Fibroblast of lung (primary cell): Measurements from ENCODE around the gene ME2. TPM values are rescaled to one million over a fixed set of nuclear protein-coding genes. Genes with fewer than 3 reads are reported as not detected.

ENCODE experiments used
- DNase-seq, 2 donors: peaks; one replicate each; pipeline versions ENCODE4 v3.0.0 to v3.0.0-alpha.2; 2010; ENCODE audit warnings: low read depth in 2 of 2
- H2AFZ ChIP-seq: 2 replicates; pipeline ENCODE4 v1.5.1; 2012; ENCODE audit warnings: low read length, control low read depth, inconsistent platforms
- H3K27ac ChIP-seq: 2 replicates; pipeline ENCODE4 v1.5.1; 2011; ENCODE audit warnings: low read length, control low read depth; ENCODE audit not compliant: insufficient read depth
- H3K27me3 ChIP-seq: 2 replicates; pipeline ENCODE4 v1.5.1; 2011; ENCODE audit warnings: mild to moderate bottlenecking, low read length; ENCODE audit not compliant: control insufficient read depth, insufficient read depth
- H3K36me3 ChIP-seq: 2 replicates; pipeline ENCODE4 v1.5.1; 2011; ENCODE audit warnings: low read length; ENCODE audit not compliant: control insufficient read depth, insufficient read depth
- H3K4me1 ChIP-seq: 2 replicates; pipeline ENCODE4 v1.5.1; 2011; ENCODE audit warnings: low read length; ENCODE audit not compliant: control insufficient read depth, insufficient read depth; ENCODE audit errors: extremely low read depth
- H3K4me2 ChIP-seq: 2 replicates; pipeline ENCODE4 v1.5.1; 2011; ENCODE audit warnings: low read length, control low read depth; ENCODE audit not compliant: insufficient read depth; ENCODE audit errors: extremely low read depth
- H3K4me3 ChIP-seq, 4 experiments: fragments of 200-600 bp in 1 of 4; sonication (generic) in 1 of 4; replicated peaks in 1 of 4; 2 replicates each; pipeline ENCODE4 v1.5.1; 2011 to 2016; ENCODE audit warnings: low read length in 4 of 4, low read depth in 3 of 4, mild to moderate bottlenecking in 3 of 4, control low read depth in 2 of 4, inconsistent platforms in 1 of 4, mixed read lengths in 1 of 4; ENCODE audit not compliant: insufficient read depth in 1 of 4; ENCODE audit errors: control extremely low read depth in 1 of 4
- H3K79me2 ChIP-seq: 2 replicates; pipeline ENCODE4 v1.5.1; 2012; ENCODE audit warnings: mild to moderate bottlenecking, low read length, inconsistent platforms; ENCODE audit not compliant: control insufficient read depth, insufficient read depth
- H3K9ac ChIP-seq: 2 replicates; pipeline ENCODE4 v1.5.1; 2011; ENCODE audit warnings: mild to moderate bottlenecking, low read length, control low read depth; ENCODE audit not compliant: insufficient read depth
- H3K9me3 ChIP-seq: 2 replicates; pipeline ENCODE4 v1.5.1; 2012; ENCODE audit warnings: low read depth, low read length; ENCODE audit not compliant: control insufficient read depth, insufficient read depth
- H4K20me1 ChIP-seq: 2 replicates; pipeline ENCODE4 v1.5.1; 2011; ENCODE audit warnings: low read length; ENCODE audit not compliant: control insufficient read depth, insufficient read depth; ENCODE audit errors: extremely low read depth
- CTCF ChIP-seq, 2 donors: IDR thresholded peaks in 1 of 2; conservative IDR thresholded peaks in 1 of 2; 1 replicate in 1 of 2; 2 replicates in 1 of 2; pipeline ENCODE4 v1.5.1; 2011 to 2012; ENCODE audit warnings: low read length in 2 of 2, control low read depth in 1 of 2, inconsistent platforms in 1 of 2, low read depth in 1 of 2, mild to moderate bottlenecking in 1 of 2
- EZH2 ChIP-seq: IDR thresholded peaks from 2 replicates; pipeline ENCODE4 v1.5.1; 2012; ENCODE audit warnings: low read length, control low read depth, mild to moderate bottlenecking; ENCODE audit errors: missing control alignments
- polyA plus RNA-seq, 2 donors: library from polyadenylated mRNA; depleted of rRNA in 1 of 2; stranded (reverse) in 1 of 2; unstranded in 1 of 2; fragments of >200 nt; gene quantifications; 2 replicates each; pipeline ENCODE4 v1.2.1, GENCODE V29; 2011 to 2012; ENCODE audit warnings: missing spikeins in 1 of 2
- total RNA-seq: library from RNA; depleted of rRNA; stranded (reverse); fragments of >200 nt; gene quantifications from 2 replicates; pipeline ENCODE4 v1.2.1, GENCODE V29; 2014

ME2 gene
- total and polyA plus RNA-seq, 2 donors (not counting 1 experiment from before 2014, with no cell fraction given): 40.5 to 57.0 TPM

- H3K79me2 ChIP-seq: no peaks in the 10 kb centered on the region
- TF ChIP-seq CTCF (conservative IDR thresholded peaks at IDR 0.05 in 1 of 2, IDR thresholded peaks at IDR 0.05 in 1 of 2; ENCODE audit: low read depth in 1 of 2, low read length in 2 of 2) (no peak), EZH2 (no peak)
- H2AFZ ChIP-seq: no peak overlapping the region
- no peaks in the 10 kb centered on the region for H3K4me1 ChIP-seq
- H4K20me1 ChIP-seq: no peaks in the 10 kb centered on the region
- no peak overlapping the region for H3K9ac ChIP-seq
- no peak overlapping the region for H3K4me2 ChIP-seq
- no peaks in the 10 kb centered on the region for H3K36me3 ChIP-seq
- no peak overlapping the region for H3K4me3 ChIP-seq
- no peak overlapping the region for H3K27ac ChIP-seq
- no peaks in the 10 kb centered on the region for H3K9me3 ChIP-seq
- DNase-seq: no peak
- no peaks in the 10 kb centered on the region for H3K27me3 ChIP-seq
These were observed 16.6 kb downstream of the ME2 start for GRCh38 chr18:50895350-50896045.

- H3K4me2 ChIP-seq: no peak overlapping the region
- H3K9ac ChIP-seq: no peak overlapping the region
- no peak overlapping the region for H3K4me3 ChIP-seq
- H3K27me3 ChIP-seq: no peaks in the 10 kb centered on the region
- TF ChIP-seq CTCF (conservative IDR thresholded peaks at IDR 0.05 in 1 of 2, IDR thresholded peaks at IDR 0.05 in 1 of 2; ENCODE audit: low read depth in 1 of 2, low read length in 2 of 2): no peak
- no peak for TF ChIP-seq EZH2
- no peaks in the 10 kb centered on the region for H3K9me3 ChIP-seq
- no peaks in the 10 kb centered on the region for H3K79me2 ChIP-seq
- no peak for DNase-seq
- H4K20me1 ChIP-seq: no peaks in the 10 kb centered on the region
- H3K36me3 ChIP-seq: no peaks in the 10 kb centered on the region
- no peak overlapping the region for H2AFZ ChIP-seq
- H3K4me1 ChIP-seq: no peaks in the 10 kb centered on the region
- H3K27ac ChIP-seq: no peak overlapping the region
These were observed 17.2 kb downstream of the ME2 start for GRCh38 chr18:50896093-50896492.

GRCh38 chr18:50898919-50899318 lies 20.0 kb downstream of the ME2 start:
- Histone ChIP-seq H3K27me3 (no peaks in the 10 kb centered on the region), H3K4me3 (no peak overlapping the region), H3K9ac (no peak overlapping the region), H3K79me2 (no peaks in the 10 kb centered on the region), H3K4me2 (no peak overlapping the region), H3K27ac (no peak overlapping the region), H3K4me1 (no peaks in the 10 kb centered on the region), H4K20me1 (no peaks in the 10 kb centered on the region), H3K9me3 (no peaks in the 10 kb centered on the region), H3K36me3 (no peaks in the 10 kb centered on the region), H2AFZ (no peak overlapping the region)
- TF ChIP-seq EZH2 (no peak), CTCF (conservative IDR thresholded peaks at IDR 0.05 in 1 of 2, IDR thresholded peaks at IDR 0.05 in 1 of 2; ENCODE audit: low read depth in 1 of 2, low read length in 2 of 2) (no peak)
- DNase-seq: no peak
